WTC11 (cell line): ENCODE measurements around the gene GLIPR1L2. TPM values are rescaled to one million over a fixed set of nuclear protein-coding genes. Genes with fewer than 3 reads are reported as not detected.

ENCODE experiments used
- ATAC-seq: fragments of 200-7000 bp; cut with Tn5 transposase; 2 replicates; pipeline ENCODE4 v1.10.0; 2021; ENCODE audit warnings: mild to moderate bottlenecking, moderate library complexity
- CTCF ChIA-PET: fragments of 300-600 bp; sonication (Branson Sonifier 250); formaldehyde crosslinking; loops from one replicate; lab custom pipeline; 2021; ENCODE audit warnings: antibody characterized with exemption; lab: Charles Lee
- POLR2A ChIA-PET: fragments of 350-600 bp; sonication (Branson Sonifier 250); formaldehyde crosslinking; loops from one replicate; lab custom pipeline; 2021; ENCODE audit warnings: antibody characterized with exemption; lab: Charles Lee
- DNase-seq: peaks from one replicate; pipeline ENCODE4 v3.0.0; 2021; ENCODE audit warnings: low spot score
- H3K27ac Mint-ChIP-seq: 2 replicates; pipeline ENCODE4 v1.8.0; 2021; ENCODE audit warnings: mixed read lengths
- H3K27me3 Mint-ChIP-seq: 2 replicates; pipeline ENCODE4 v1.8.0; 2021; ENCODE audit warnings: low read depth, mild to moderate bottlenecking, moderate library complexity, mixed read lengths
- H3K36me3 Mint-ChIP-seq: 2 replicates; pipeline ENCODE4 v1.8.0; 2021; ENCODE audit warnings: mixed read lengths
- H3K4me1 Mint-ChIP-seq: 2 replicates; pipeline ENCODE4 v1.8.0; 2022; ENCODE audit warnings: mixed read lengths
- H3K4me3 Mint-ChIP-seq: 2 replicates; pipeline ENCODE4 v1.8.0; 2021; ENCODE audit warnings: mild to moderate bottlenecking, moderate library complexity, mixed read lengths
- H3K9me3 Mint-ChIP-seq: 2 replicates; pipeline ENCODE4 v1.8.0; 2021; ENCODE audit warnings: mixed read lengths
- AFF4 ChIP-seq: sonication (generic); formaldehyde crosslinking; IDR thresholded peaks from 2 replicates; pipeline ENCODE4 v1.8.1; 2023; ENCODE audit warnings: mild to moderate bottlenecking, missing genetic modification reagents, borderline replicate concordance
- AR ChIP-seq: fragments of 250-450 bp; sonication (Bioruptor Pico); IDR thresholded peaks from 2 replicates; pipeline ENCODE4 v1.9.0; 2021; ENCODE audit warnings: mild to moderate bottlenecking
- CBFB ChIP-seq: sonication (generic); formaldehyde crosslinking; IDR thresholded peaks from 2 replicates; pipeline ENCODE4 v1.8.1; 2022; ENCODE audit warnings: mild to moderate bottlenecking, low read depth, missing genetic modification reagents
- ELF4 ChIP-seq: sonication (generic); formaldehyde crosslinking; IDR thresholded peaks from 2 replicates; pipeline ENCODE4 v1.8.1; 2022; ENCODE audit warnings: low read depth, mild to moderate bottlenecking, moderate library complexity, missing genetic modification reagents
- ERG ChIP-seq: fragments of 250-450 bp; sonication (Bioruptor Pico); IDR thresholded peaks from 2 replicates; pipeline ENCODE4 v1.8.0; 2021; ENCODE audit warnings: mild to moderate bottlenecking
- ETV6 ChIP-seq: sonication (generic); formaldehyde crosslinking; IDR thresholded peaks from 2 replicates; pipeline ENCODE4 v1.8.1; 2022; ENCODE audit warnings: mild to moderate bottlenecking, missing genetic modification reagents
- FOXJ3 ChIP-seq: sonication (generic); formaldehyde crosslinking; IDR thresholded peaks from 2 replicates; pipeline ENCODE4 v1.9.0; 2021; ENCODE audit warnings: missing genetic modification reagents, mild to moderate bottlenecking, borderline replicate concordance
- HMGA2 ChIP-seq: fragments of 250-450 bp; sonication (Bioruptor Pico); IDR thresholded peaks from 2 replicates; pipeline ENCODE4 v1.4.0; 2021; ENCODE audit warnings: mild to moderate bottlenecking, moderate library complexity
- HMGXB4 ChIP-seq: sonication (generic); formaldehyde crosslinking; IDR thresholded peaks from 2 replicates; pipeline ENCODE4 v1.8.1; 2023; ENCODE audit warnings: mild to moderate bottlenecking, moderate library complexity, missing genetic modification reagents
- JAZF1 ChIP-seq: fragments of 250-450 bp; sonication (Bioruptor Pico); IDR thresholded peaks from 2 replicates; pipeline ENCODE4 v1.9.0; 2021; ENCODE audit warnings: moderate library complexity, mild to moderate bottlenecking, inconsistent platforms
- MLX ChIP-seq: sonication (generic); formaldehyde crosslinking; IDR thresholded peaks from 2 replicates; pipeline ENCODE4 v1.8.1; 2023; ENCODE audit warnings: mild to moderate bottlenecking, missing genetic modification reagents, moderate library complexity
- NFYB ChIP-seq: sonication (generic); formaldehyde crosslinking; conservative IDR thresholded peaks from 2 replicates; pipeline ENCODE4 v1.8.0; 2022; ENCODE audit warnings: low read depth, missing genetic modification reagents
- NR2C2 ChIP-seq: sonication (generic); formaldehyde crosslinking; IDR thresholded peaks from 2 replicates; pipeline ENCODE4 v1.8.0; 2022; ENCODE audit warnings: mild to moderate bottlenecking, missing genetic modification reagents
- USF1 ChIP-seq: sonication (generic); formaldehyde crosslinking; IDR thresholded peaks from 2 replicates; pipeline ENCODE4 v1.8.0; 2022; ENCODE audit warnings: mild to moderate bottlenecking, missing genetic modification reagents
- ZBTB43 ChIP-seq: sonication (generic); formaldehyde crosslinking; IDR thresholded peaks from 2 replicates; pipeline ENCODE4 v1.8.1; 2023; ENCODE audit warnings: mild to moderate bottlenecking, missing genetic modification reagents
- ZNF219 ChIP-seq: sonication (generic); formaldehyde crosslinking; IDR thresholded peaks from 2 replicates; pipeline ENCODE4 v1.8.0; 2023; ENCODE audit warnings: missing genetic modification reagents, mild to moderate bottlenecking, borderline replicate concordance
- ZNF423 ChIP-seq: fragments of 250-450 bp; sonication (Bioruptor Pico); IDR thresholded peaks from 2 replicates; pipeline ENCODE4 v2.1.2; 2022; ENCODE audit warnings: mild to moderate bottlenecking, moderate library complexity
- ZNF512 ChIP-seq: sonication (generic); formaldehyde crosslinking; IDR thresholded peaks from 2 replicates; pipeline ENCODE4 v1.8.1; 2022; ENCODE audit warnings: missing genetic modification reagents, borderline replicate concordance
- total RNA-seq: library from RNA; stranded (reverse); gene quantifications from 3 replicates; pipeline ENCODE4 v1.2.3, GENCODE V29; 2021

GLIPR1L2 gene
- total RNA-seq, 1 experiment from 2014 or later: not detected

GRCh38 chr12:75455839-75456238 lies 65.0 kb downstream of the GLIPR1L2 start:
- Mint-ChIP-seq H3K4me3 (no peak overlapping the region), H3K27ac (no peak overlapping the region), H3K27me3 (peaks cover 4% of the 10 kb centered on the region), H3K36me3 (peaks cover 43% of the 10 kb centered on the region), H3K4me1 (no peaks in the 10 kb centered on the region), H3K9me3 (peaks cover 52% of the 10 kb centered on the region)
- POLR2A ChIA-PET: no interaction called here
- no peak for DNase-seq
- TF ChIP-seq MLX (CRISPR knock-in tag): no peak
- TF ChIP-seq ZNF219: no peak
- no peak for TF ChIP-seq FOXJ3 (CRISPR knock-in tag)
- no peak for TF ChIP-seq HMGXB4 (CRISPR knock-in tag)
- TF ChIP-seq USF1 (CRISPR knock-in tag): no peak
- no peak for TF ChIP-seq ELF4 (CRISPR knock-in tag)
- no peak for TF ChIP-seq ERG
- no peak for TF ChIP-seq AR (CRISPR knock-in tag)
- TF ChIP-seq JAZF1 (CRISPR knock-in tag): no peak
- TF ChIP-seq AFF4 (CRISPR knock-in tag): no peak
- no peak for TF ChIP-seq NR2C2 (CRISPR knock-in tag)
- TF ChIP-seq NFYB (CRISPR knock-in tag): no peak
- TF ChIP-seq ZBTB43: no peak
- TF ChIP-seq ETV6 (CRISPR knock-in tag): no peak
- no peak for TF ChIP-seq ZNF423
- no peak for TF ChIP-seq CBFB (CRISPR knock-in tag)
- TF ChIP-seq HMGA2 (CRISPR knock-in tag): no peak
- no peak for TF ChIP-seq ZNF512
- ATAC-seq: no peak
- CTCF ChIA-PET: interaction anchor here (1.4 kb wide), 1 partner anchor 65 kb away, joined by 6 read pairs; the partner anchor contains the start of gene GLIPR1L2
